GM21717 (cell line): ENCODE data around the gene U2AF1.
"Not testable (repeated sequence)": the region's sequence is repeated elsewhere in the genome, so short reads cannot be mapped to it uniquely, and the experiment has no call there.

Source experiments
- ATAC-seq: cut with Tn5 transposase; IDR thresholded peaks from one replicate; pipeline ENCODE4 v1.9.1; 2021; ENCODE audit warnings: mild to moderate bottlenecking, moderate library complexity; ENCODE audit not compliant: unreplicated experiment

Gene U2AF1

GRCh38 chr21:43082587-43083300, 24.6 kb downstream of the U2AF1 start:
- not testable (repeated sequence) for ATAC-seq

- not testable (repeated sequence) for ATAC-seq
Observed at GRCh38 chr21:43076643-43077042, 30.7 kb downstream of the U2AF1 start.

DNA sequence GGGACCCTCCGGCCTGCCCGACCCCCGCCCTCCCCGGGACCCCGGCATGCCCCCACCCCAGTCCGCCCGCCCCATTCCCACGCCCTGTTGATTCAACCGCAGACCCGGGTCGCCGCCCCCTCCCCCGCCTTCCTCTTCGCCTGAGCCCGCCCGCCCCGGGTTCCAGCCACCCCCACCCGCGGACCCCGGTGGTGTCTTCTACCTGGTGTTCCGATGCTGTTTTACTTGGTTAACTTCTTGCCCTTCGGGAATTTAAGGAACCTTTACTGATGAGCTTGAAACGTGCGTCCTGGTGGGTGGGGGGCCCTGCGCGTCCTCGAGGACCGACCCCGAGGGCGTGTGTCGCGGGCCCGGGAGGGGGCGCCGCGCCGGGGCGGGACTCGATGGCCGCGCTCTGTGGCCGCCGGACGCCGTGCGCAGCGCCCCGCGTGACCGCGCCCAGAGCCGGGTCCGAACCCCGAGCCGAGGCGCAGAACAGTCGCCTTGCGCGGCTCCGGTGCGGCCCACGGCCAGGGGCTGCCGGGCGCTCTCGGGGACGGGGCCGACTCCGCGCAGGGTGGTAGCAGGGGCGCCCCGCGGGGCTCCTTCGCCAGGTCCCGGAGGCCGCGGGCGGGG, 31.2 kb downstream of the U2AF1 start:
- ATAC-seq = not testable (repeated sequence)

DNA sequence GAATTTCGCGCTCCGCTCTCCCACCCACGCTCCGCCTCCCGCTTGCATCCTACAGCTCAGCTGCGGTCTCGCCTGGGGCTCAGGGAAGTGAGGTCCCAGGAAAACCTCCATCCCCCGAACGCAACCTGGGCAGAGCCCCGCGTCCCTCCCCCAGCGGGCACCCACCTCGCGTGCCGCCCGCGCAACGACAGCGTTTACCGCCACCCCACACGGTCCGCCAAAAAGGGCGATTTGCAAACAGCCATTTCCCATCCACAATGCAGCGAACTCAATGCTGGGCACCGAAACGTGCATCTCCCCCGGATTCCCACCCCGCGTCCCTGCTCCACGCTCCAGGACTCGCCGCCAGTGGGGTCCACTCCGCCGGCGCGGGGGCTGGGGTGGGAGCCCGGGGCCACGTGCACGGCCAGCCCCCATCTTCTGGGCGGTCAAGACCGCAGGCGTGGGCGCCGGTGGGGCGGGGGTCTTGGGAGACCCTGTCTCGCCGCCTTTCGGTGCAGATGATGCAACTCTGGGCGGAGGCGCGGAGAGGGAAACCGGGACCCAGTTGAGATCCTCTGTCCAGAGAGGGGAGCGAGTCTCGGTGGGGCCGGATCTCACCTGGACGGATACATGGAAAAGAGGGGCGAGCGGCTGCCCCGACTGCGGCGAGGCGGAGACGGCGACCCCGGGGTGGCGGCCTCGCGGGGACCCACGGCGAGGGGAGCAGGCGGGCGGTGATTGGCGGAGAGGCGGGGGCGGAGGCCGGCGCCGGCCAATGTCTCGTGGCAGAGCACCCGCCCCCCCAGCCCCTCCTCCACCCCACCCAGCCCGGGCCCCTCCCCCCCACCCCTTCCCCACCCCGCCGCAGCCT, 32.0 kb downstream of the U2AF1 start, which contains the start of gene CBS:
CBS (minus strand) TSS at position 666 of the 853 bp plus-strand sequence. CDS start 3,642 bp downstream, outside the sequence.
- not testable (repeated sequence) for ATAC-seq

- ATAC-seq = not testable (repeated sequence)
Observed at GRCh38 chr21:43074401-43075169, 32.8 kb downstream of the U2AF1 start.

GRCh38 chr21:43072742-43073141, 34.6 kb downstream of the U2AF1 start:
- not testable (repeated sequence) for ATAC-seq

GRCh38 chr21:43069682-43070081, 37.7 kb downstream of the U2AF1 start:
- ATAC-seq = not testable (repeated sequence)

GRCh38 chr21:43068065-43068464, 39.3 kb downstream of the U2AF1 start:
- ATAC-seq = not testable (repeated sequence)

DNA sequence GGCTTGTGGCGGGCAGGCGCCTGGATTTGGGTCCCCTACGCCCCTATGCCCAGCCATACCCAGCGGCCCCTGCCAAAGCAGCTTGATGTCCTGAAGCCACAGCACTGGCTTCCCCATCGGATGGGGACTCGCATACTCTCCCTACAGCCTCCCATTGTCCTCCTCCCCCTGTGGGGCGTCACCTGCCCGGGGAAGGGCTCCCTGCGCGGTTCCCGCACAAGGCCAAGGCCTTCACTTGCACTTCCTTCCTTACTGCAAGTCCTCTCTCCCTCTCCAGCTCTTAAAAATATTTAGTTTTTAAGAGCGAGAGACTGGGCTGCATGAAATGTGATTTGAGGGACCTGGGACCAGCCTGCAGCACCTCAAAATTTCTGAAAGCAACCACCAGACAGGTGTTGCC, 40.7 kb downstream of the U2AF1 start:
- not testable (repeated sequence) for ATAC-seq

DNA sequence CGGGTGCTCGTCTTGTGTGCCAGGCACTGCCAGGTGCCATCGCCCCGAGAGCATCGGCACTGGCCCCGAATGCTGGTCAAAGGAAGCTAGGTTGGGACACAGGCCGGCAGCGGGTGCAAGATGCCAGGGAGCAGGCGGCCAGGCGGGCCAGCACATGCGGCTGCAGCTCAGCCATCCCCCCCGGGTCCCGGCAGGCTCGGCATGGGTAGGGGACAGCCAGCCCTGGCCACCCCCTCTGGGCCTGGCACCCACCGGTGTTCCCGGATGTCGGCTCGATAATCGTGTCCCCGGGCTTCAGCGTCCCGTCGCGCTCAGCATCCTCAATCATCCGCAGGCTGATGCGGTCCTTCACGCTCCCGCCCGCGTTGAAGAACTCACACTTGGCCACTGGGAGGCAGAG, 41.4 kb downstream of the U2AF1 start:
- ATAC-seq = not testable (repeated sequence)

DNA sequence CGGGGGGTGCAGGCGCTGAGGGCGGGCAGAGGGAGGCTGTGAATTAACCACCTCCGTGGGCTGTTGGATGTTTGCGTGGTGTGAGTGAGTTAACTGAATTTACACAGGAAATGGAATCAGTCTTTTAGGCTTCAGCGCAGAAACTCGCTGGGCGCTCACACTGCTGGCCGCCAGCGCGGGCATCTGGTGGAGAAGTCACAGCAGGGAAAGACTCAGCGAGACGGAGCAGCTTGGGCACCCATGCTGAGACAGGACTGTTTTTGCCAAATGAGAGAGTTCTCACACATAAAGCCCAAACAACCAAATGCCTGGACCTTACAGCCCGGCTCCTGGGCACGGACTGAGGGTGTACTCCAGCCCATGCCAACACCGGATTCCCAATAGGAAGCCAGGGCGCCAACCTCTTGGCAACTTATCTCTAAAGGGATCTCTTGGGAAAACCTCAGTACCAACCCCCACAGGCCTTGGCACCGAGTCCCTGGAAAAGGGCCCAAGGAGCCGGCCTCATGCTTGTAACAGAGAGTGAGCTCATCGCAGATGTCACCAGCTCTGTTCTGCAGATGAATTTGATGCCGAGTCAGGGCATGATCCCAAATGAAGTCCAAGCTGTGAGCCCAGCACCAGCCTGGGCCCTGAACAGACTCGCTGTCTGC, 43.0 kb downstream of the U2AF1 start:
- ATAC-seq = not testable (repeated sequence)

DNA sequence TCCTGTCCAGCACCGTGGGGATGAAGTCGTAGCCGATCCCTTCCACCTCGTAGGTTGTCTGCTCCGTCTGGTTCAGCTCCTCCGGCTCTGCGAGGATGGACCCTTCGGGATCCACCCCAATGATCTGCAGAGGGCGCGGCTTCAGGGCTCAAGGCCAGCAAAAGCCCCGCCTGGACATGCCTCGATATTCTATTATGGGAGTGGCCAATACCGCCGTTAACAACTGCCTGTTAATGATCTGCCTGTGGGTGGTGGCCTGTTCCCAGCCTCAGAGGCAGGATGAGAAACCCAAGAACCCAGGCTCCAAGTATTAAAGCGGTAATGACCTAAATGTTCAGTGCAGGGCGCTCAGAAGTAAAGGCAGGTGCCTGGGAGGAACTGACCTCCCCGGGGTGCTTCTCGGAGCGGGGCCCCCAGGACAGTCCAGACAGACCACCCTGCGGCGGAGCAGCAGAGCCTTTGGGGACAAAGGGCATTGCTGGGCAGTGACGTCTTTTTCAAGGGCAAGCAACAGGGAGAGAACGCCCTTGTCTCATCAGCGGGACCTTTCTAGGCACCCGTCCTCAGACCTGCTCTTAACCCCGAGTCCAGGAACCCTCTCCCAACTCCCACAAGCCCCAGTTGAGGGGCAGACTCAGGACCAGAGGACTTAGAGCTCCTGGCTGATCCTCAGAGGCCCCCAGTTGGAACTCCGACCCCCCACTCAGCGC, 44.3 kb downstream of the U2AF1 start:
- not testable (repeated sequence) for ATAC-seq

GRCh38 chr21:43053112-43053511, 54.3 kb downstream of the U2AF1 start:
- ATAC-seq = not testable (repeated sequence)

- not testable (repeated sequence) for ATAC-seq
Observed at GRCh38 chr21:43045876-43046821, 61.2 kb downstream of the U2AF1 start.

DNA sequence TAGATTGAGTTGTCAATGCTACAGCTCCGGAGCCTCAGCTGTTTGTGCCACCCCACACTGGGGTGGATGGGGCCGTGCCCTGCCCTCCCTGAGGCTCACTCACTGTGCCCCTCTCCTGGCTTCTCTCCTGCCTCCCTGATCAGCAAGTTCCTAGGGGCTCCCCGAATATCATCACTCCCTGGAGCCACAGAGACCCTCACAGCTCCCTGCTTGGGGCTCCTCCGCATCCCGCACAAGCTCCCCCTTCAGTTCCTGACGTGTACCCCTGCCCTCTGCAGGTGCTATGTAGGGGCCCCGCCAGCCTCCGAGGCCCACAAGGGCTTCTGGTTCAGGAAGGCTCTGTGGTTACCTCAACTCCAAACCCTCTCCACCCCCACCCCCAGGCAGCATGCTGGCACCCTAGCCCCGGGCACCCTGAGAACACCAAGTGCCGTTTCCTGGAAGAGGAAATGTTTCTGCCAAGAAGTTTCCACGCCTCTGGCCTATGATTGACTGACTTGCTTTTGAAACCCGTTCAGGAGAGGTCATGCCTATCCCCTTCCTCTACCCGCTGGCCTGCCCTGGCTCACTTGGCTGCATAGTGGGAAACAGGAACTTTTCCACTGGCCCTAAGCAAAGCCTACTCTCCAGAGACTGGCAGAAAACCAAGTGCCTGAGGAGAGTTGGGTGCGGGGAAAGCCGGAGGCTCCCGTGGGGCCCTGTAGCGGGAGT, 62.0 kb downstream of the U2AF1 start:
- ATAC-seq = not testable (repeated sequence)

GRCh38 chr21:43044547-43044946, 62.8 kb downstream of the U2AF1 start:
- ATAC-seq = not testable (repeated sequence)

DNA sequence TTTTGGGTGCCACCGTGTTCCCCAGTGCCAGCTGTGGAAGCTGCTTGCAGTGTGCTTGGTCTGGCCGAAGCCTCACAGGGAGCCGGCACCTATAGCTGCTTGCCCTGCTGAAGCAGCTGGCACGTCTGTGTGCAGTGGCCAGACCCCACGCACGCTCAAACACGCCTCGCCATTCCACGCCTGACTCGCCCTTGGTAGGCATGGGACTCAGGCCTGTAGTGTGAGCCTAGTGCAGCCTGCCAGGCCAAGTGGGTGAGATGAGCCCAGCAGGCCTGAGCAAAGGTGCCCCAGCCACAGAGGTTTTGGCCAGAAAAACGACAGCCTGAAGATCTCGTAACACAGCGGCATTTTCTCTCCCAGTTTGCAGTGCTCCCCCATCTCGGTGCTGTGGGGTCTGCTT, 64.1 kb downstream of the U2AF1 start:
- ATAC-seq = not testable (repeated sequence)
